OCI-LY1 (cell line): ENCODE data around the gene SLC39A11.

Source experiments
- H2AFZ ChIP-seq: fragments of 200-600 bp; sonication (generic), shearing (Covaris generic); 2 replicates; pipeline ENCODE4 v1.6.0; 2014; ENCODE audit warnings: antibody characterized with exemption, mild to moderate bottlenecking, low read length
- H3F3A ChIP-seq: fragments of 200-600 bp; sonication (generic), shearing (Covaris generic); 2 replicates; pipeline ENCODE4 v1.6.0; 2014; ENCODE audit warnings: mild to moderate bottlenecking, antibody characterized with exemption, low read length, moderate library complexity; ENCODE audit not compliant: insufficient read depth
- H3K27ac ChIP-seq: fragments of 200-600 bp; sonication (generic); 2 replicates; pipeline ENCODE4 v1.5.1; 2014; ENCODE audit warnings: low read length, mixed run types, mild to moderate bottlenecking, low read depth; ENCODE audit not compliant: poor library complexity, severe bottlenecking
- H3K27me3 ChIP-seq: fragments of 200-600 bp; sonication (generic); 2 replicates; pipeline ENCODE4 v1.6.0; 2014; ENCODE audit warnings: antibody characterized with exemption, mild to moderate bottlenecking, low read length, moderate library complexity; ENCODE audit not compliant: insufficient read depth
- H3K36me3 ChIP-seq: fragments of 200-600 bp; sonication (generic); 2 replicates; pipeline ENCODE4 v1.6.1; 2014; ENCODE audit warnings: mild to moderate bottlenecking, antibody characterized with exemption, low read length, moderate library complexity, mixed read lengths; ENCODE audit not compliant: insufficient read depth
- H3K4me1 ChIP-seq: fragments of 200-600 bp; sonication (generic); 2 replicates; pipeline ENCODE4 v1.5.1; 2014; ENCODE audit warnings: mild to moderate bottlenecking, low read length, moderate library complexity; ENCODE audit not compliant: insufficient read depth, severe bottlenecking
- H3K4me2 ChIP-seq: fragments of 200-600 bp; sonication (generic), shearing (Covaris generic); 2 replicates; pipeline ENCODE4 v1.6.1; 2014; ENCODE audit warnings: low read length
- H3K4me3 ChIP-seq: fragments of 200-600 bp; sonication (generic); 2 replicates; pipeline ENCODE4 v1.5.1; 2014; ENCODE audit warnings: low read length, low read depth, mild to moderate bottlenecking, mixed read lengths; ENCODE audit not compliant: poor library complexity, severe bottlenecking
- H3K79me2 ChIP-seq: fragments of 200-600 bp; shearing (Covaris generic); 2 replicates; pipeline ENCODE4 v1.6.1; 2016; ENCODE audit warnings: mixed run types, low read length, mixed read lengths; ENCODE audit not compliant: insufficient read depth
- H3K9ac ChIP-seq: fragments of 200-600 bp; sonication (generic), shearing (Covaris generic); 2 replicates; pipeline ENCODE4 v1.6.1; 2014; ENCODE audit warnings: mild to moderate bottlenecking, low read length, mixed read lengths
- H3K9me2 ChIP-seq: fragments of 200-600 bp; sonication (generic), shearing (Covaris generic); 2 replicates; pipeline ENCODE4 v1.6.1; 2014; ENCODE audit warnings: low read depth, mild to moderate bottlenecking, low read length, mixed read lengths
- H3K9me3 ChIP-seq: fragments of 200-600 bp; shearing (Covaris generic); 2 replicates; pipeline ENCODE4 v1.6.1; 2014; ENCODE audit warnings: low read length, mixed read lengths
- H4K20me1 ChIP-seq: fragments of 200-600 bp; sonication (generic), shearing (Covaris generic); 2 replicates; pipeline ENCODE4 v1.6.0; 2016; ENCODE audit warnings: mild to moderate bottlenecking, low read length; ENCODE audit not compliant: insufficient read depth
- CTCF ChIP-seq: fragments of 200-600 bp; sonication (generic), shearing (Covaris generic); IDR thresholded peaks from 2 replicates; pipeline ENCODE4 v1.5.1; 2017; ENCODE audit warnings: mild to moderate bottlenecking, antibody characterized with exemption, low read length, moderate library complexity, mixed read lengths
- EZH2 ChIP-seq: fragments of 200-600 bp; sonication (generic), shearing (Covaris generic); IDR thresholded peaks from 2 replicates; pipeline ENCODE4 v1.8.0; 2017; ENCODE audit warnings: borderline replicate concordance, mixed run types, mild to moderate bottlenecking, antibody characterized with exemption, low read length, moderate library complexity, mixed read lengths

SLC39A11 gene

DNA sequence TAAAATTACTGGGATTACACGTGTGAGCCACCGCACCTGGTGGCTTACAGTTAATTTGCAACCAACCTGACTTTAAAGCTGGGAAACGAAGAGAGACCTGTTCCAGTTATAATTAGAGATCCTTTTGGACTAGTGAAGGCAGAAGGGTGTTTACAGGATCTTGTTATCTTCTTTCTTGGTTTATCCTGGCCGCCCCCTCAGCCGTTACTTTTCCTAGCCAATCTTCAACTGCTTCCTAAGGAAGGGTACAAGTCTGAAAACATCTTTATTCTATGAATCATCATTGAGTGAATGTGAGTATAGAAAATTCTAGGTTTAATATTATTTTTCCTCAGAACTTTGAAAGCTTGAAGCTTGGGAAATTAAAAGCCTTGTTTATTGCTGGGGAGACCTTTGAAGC lies 286.5 kb downstream of the SLC39A11 start:
- TF ChIP-seq CTCF (no peak), EZH2 (no peak)
- H3F3A ChIP-seq: no peaks in the 10 kb centered on the region
- no peak overlapping the region for H3K27ac ChIP-seq
- H3K36me3 ChIP-seq: no peaks in the 10 kb centered on the region
- no peaks in the 10 kb centered on the region for H3K79me2 ChIP-seq
- no peak overlapping the region for H3K9ac ChIP-seq
- H3K9me2 ChIP-seq: no peaks in the 10 kb centered on the region
- H2AFZ ChIP-seq: no peak overlapping the region
- no peak overlapping the region for H3K4me2 ChIP-seq
- no peaks in the 10 kb centered on the region for H3K27me3 ChIP-seq
- no peaks in the 10 kb centered on the region for H4K20me1 ChIP-seq
- no peaks in the 10 kb centered on the region for H3K9me3 ChIP-seq
- H3K4me1 ChIP-seq: no peaks in the 10 kb centered on the region
- H3K4me3 ChIP-seq: no peak overlapping the region

DNA sequence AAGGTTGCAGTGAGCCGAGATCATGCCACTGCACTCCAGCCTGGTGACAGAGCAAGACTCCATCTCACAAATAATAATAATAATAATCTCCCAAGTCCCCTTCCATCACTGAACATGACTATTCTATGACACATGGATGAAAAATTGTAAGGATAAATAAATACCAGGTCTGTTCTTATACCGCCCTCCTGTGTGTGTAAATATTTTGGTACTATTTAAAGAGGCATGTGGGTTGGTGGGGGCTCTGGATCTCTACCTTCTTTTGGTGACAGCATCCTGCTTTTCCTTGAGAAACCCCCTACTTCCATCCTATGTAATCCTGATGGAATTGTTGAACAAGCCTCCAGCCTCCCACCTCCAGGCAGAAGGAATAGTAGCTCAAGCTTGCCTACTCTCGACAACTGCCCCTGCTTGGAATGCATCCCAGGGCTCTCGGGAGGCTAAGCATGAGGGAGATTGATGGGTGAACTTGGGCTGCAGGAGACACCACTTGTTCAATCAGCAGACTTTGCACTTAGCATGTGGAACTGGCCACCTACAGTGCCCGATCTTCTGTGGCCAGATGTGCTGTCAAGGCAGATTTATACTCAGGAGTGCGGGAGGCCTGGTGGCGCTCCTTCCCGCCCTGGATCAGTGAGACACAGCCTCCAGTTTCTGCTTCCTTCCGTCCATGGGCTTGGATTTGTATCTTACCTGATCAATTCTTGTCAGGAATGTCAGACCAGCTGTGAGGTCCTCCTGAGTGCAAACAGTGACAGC lies 287.4 kb downstream of the SLC39A11 start:
- Histone ChIP-seq H3K27me3 (no peaks in the 10 kb centered on the region), H3K4me1 (no peaks in the 10 kb centered on the region), H3K9me3 (no peaks in the 10 kb centered on the region), H2AFZ (no peak overlapping the region), H3K36me3 (no peaks in the 10 kb centered on the region), H3K4me3 (no peak overlapping the region), H3K79me2 (no peaks in the 10 kb centered on the region), H3K27ac (no peak overlapping the region), H3K9ac (no peak overlapping the region), H3F3A (no peaks in the 10 kb centered on the region), H4K20me1 (no peaks in the 10 kb centered on the region), H3K9me2 (no peaks in the 10 kb centered on the region), H3K4me2 (no peak overlapping the region)
- no peak for TF ChIP-seq EZH2
- TF ChIP-seq CTCF: no peak

GRCh38 chr17:72802726-72803125 lies 289.8 kb downstream of the SLC39A11 start:
- Histone ChIP-seq H3K36me3 (no peaks in the 10 kb centered on the region), H3K27me3 (no peaks in the 10 kb centered on the region), H3K4me3 (no peak overlapping the region), H4K20me1 (no peaks in the 10 kb centered on the region), H3K27ac (no peak overlapping the region), H3K4me1 (no peaks in the 10 kb centered on the region), H3K9me3 (peaks cover 2% of the 10 kb centered on the region; the same call in 1 of the 2 replicates), H2AFZ (no peak overlapping the region), H3K4me2 (no peak overlapping the region), H3K79me2 (no peaks in the 10 kb centered on the region), H3K9ac (no peak overlapping the region), H3K9me2 (no peaks in the 10 kb centered on the region), H3F3A (no peaks in the 10 kb centered on the region)
- TF ChIP-seq EZH2 (no peak), CTCF (no peak)
